ENCODE data around the gene KAT6B.

Gene KAT6B

GRCh38 chr10:74960670-74961069 is 134.3 kb downstream of the KAT6B start:
- DNase-seq = no peak

- no peak for DNase-seq
Measured at GRCh38 chr10:74962517-74962916, 136.1 kb downstream of the KAT6B start.

GRCh38 chr10:74963549-74963948 is 137.1 kb downstream of the KAT6B start:
- peak; percentile 20 for DNase-seq

- no peak for DNase-seq
Measured at GRCh38 chr10:74967911-74968666, 141.7 kb downstream of the KAT6B start.

GRCh38 chr10:74968667-74969061 is 142.3 kb downstream of the KAT6B start:
- DNase-seq = no peak

GRCh38 chr10:74969093-74969492 is 142.7 kb downstream of the KAT6B start:
- no peak for DNase-seq

- DNase-seq = no peak
Measured at GRCh38 chr10:74969530-74969929, 143.1 kb downstream of the KAT6B start.

- DNase-seq = no peak
Measured at GRCh38 chr10:74973741-74974392, 147.5 kb downstream of the KAT6B start.

GRCh38 chr10:74975758-74976157 is 149.4 kb downstream of the KAT6B start:
- DNase-seq = no peak

GRCh38 chr10:74976565-74976964 is 150.2 kb downstream of the KAT6B start:
- no peak for DNase-seq

- no peak for DNase-seq
Measured at GRCh38 chr10:74977072-74977471, 150.7 kb downstream of the KAT6B start.

- DNase-seq = peak; percentile 76
Measured at GRCh38 chr10:74977913-74978847, 151.8 kb downstream of the KAT6B start.

GRCh38 chr10:74981831-74982633 is 155.6 kb downstream of the KAT6B start:
- no peak for DNase-seq

GRCh38 chr10:74982634-74982982 is 156.2 kb downstream of the KAT6B start:
- no peak for DNase-seq

GRCh38 chr10:74983383-74983782 is 157.0 kb downstream of the KAT6B start:
- DNase-seq = no peak

GRCh38 chr10:74987339-74988053 is 161.1 kb downstream of the KAT6B start:
- DNase-seq = no peak

- DNase-seq = no peak
Measured at GRCh38 chr10:74988054-74988775, 161.8 kb downstream of the KAT6B start.

GRCh38 chr10:74988832-74989561 is 162.6 kb downstream of the KAT6B start:
- DNase-seq = no peak

- DNase-seq = peak; percentile 33
Measured at GRCh38 chr10:74991435-74991834, 165.0 kb downstream of the KAT6B start.

- no peak for DNase-seq
Measured at GRCh38 chr10:74992068-74992467, 165.7 kb downstream of the KAT6B start.

- no peak for DNase-seq
Measured at GRCh38 chr10:74993649-74994048, 167.2 kb downstream of the KAT6B start.

Measured in activated CD4-positive, alpha-beta T cell treated with anti-CD3 and anti-CD28 coated beads, Interleukin-2, amount 50 U/mL, for 16 hours (primary cell).